Measurements from ENCODE around the gene KCNMA1. TPM values are rescaled to one million over a fixed set of nuclear protein-coding genes. Genes with fewer than 3 reads are reported as not detected.

The KCNMA1 gene
- polyA plus RNA-seq, 1 donor from 2014 or later, result 60.8 TPM

DNA sequence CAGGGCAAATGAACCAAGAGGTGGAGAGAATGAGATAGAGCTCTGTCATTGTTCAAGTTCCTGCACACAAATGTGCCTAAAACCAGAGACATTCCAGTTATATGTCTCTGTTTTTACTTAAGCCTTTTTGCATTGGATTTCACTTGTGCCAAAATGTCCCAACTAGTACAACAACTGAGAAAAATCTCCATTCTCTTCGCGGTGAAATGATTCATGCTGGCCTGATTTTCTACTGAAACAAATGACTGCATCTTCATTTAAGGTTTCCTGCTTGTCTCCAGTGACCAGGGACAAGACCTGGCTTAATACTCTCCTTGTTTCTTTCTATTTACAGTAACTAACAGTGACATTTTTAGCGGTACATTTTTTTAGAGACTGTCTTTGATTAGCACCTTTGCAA is 714.9 kb downstream of the KCNMA1 start:
- no peak overlapping the region for H3K27ac ChIP-seq (ENCODE audit: low read length)
- H4K20me1 ChIP-seq (ENCODE audit: insufficient read depth), result no peaks in the 10 kb centered on the region
- no peak overlapping the region for H3K4me3 ChIP-seq (ENCODE audit: low read length)
- no peak overlapping the region for H3K9ac ChIP-seq (ENCODE audit: low read length)
- no peaks in the 10 kb centered on the region for H3K36me3 ChIP-seq (ENCODE audit: insufficient read depth, low read length)
- no peak for TF ChIP-seq POLR2AphosphoS5 (IDR thresholded peaks at IDR 0.05)
- TF ChIP-seq SMC3 (conservative IDR thresholded peaks at IDR 0.05; ENCODE audit: poor library complexity), result no peak
- no peak for TF ChIP-seq TAF1 (IDR thresholded peaks at IDR 0.05; ENCODE audit: low read depth)
- no peak for TF ChIP-seq MXI1 (conservative IDR thresholded peaks at IDR 0.05; ENCODE audit: poor library complexity, severe bottlenecking)
- TF ChIP-seq, protein P1, sequence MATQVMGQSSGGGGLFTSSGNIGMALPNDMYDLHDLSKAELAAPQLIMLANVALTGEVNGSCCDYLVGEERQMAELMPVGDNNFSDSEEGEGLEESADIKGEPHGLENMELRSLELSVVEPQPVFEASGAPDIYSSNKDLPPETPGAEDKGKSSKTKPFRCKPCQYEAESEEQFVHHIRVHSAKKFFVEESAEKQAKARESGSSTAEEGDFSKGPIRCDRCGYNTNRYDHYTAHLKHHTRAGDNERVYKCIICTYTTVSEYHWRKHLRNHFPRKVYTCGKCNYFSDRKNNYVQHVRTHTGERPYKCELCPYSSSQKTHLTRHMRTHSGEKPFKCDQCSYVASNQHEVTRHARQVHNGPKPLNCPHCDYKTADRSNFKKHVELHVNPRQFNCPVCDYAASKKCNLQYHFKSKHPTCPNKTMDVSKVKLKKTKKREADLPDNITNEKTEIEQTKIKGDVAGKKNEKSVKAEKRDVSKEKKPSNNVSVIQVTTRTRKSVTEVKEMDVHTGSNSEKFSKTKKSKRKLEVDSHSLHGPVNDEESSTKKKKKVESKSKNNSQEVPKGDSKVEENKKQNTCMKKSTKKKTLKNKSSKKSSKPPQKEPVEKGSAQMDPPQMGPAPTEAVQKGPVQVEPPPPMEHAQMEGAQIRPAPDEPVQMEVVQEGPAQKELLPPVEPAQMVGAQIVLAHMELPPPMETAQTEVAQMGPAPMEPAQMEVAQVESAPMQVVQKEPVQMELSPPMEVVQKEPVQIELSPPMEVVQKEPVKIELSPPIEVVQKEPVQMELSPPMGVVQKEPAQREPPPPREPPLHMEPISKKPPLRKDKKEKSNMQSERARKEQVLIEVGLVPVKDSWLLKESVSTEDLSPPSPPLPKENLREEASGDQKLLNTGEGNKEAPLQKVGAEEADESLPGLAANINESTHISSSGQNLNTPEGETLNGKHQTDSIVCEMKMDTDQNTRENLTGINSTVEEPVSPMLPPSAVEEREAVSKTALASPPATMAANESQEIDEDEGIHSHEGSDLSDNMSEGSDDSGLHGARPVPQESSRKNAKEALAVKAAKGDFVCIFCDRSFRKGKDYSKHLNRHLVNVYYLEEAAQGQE (IDR thresholded peaks at IDR 0.05; ENCODE audit: borderline replicate concordance), result no peak
- no peak for TF ChIP-seq EZH2 (IDR thresholded peaks at IDR 0.05; ENCODE audit: borderline replicate concordance, insufficient read depth, low read length, poor library complexity, severe bottlenecking)
- TF ChIP-seq, protein P2, sequence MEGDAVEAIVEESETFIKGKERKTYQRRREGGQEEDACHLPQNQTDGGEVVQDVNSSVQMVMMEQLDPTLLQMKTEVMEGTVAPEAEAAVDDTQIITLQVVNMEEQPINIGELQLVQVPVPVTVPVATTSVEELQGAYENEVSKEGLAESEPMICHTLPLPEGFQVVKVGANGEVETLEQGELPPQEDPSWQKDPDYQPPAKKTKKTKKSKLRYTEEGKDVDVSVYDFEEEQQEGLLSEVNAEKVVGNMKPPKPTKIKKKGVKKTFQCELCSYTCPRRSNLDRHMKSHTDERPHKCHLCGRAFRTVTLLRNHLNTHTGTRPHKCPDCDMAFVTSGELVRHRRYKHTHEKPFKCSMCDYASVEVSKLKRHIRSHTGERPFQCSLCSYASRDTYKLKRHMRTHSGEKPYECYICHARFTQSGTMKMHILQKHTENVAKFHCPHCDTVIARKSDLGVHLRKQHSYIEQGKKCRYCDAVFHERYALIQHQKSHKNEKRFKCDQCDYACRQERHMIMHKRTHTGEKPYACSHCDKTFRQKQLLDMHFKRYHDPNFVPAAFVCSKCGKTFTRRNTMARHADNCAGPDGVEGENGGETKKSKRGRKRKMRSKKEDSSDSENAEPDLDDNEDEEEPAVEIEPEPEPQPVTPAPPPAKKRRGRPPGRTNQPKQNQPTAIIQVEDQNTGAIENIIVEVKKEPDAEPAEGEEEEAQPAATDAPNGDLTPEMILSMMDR (IDR thresholded peaks at IDR 0.05; ENCODE audit: poor library complexity, severe bottlenecking), result no peak
- TF ChIP-seq RAD21 (conservative IDR thresholded peaks at IDR 0.05), result no peak
- no peak for TF ChIP-seq EP300 (conservative IDR thresholded peaks at IDR 0.05; ENCODE audit: poor library complexity, severe bottlenecking)
- H3K79me2 ChIP-seq (replicated peaks; ENCODE audit: insufficient read depth, low read length), result no peaks in the 10 kb centered on the region
- no peak overlapping the region for H2AFZ ChIP-seq (ENCODE audit: low read depth, low read length)
- H3K9me2 ChIP-seq (ENCODE audit: insufficient read depth, low read length), result no peaks in the 10 kb centered on the region
- H3K9me3 ChIP-seq (ENCODE audit: low read length), result no peaks in the 10 kb centered on the region
- H3K4me2 ChIP-seq (ENCODE audit: low read length), result no peak overlapping the region
- no peaks in the 10 kb centered on the region for H3F3A ChIP-seq (ENCODE audit: insufficient read depth, low read length, poor library complexity, severe bottlenecking)
- H3K27me3 ChIP-seq (ENCODE audit: insufficient read depth, low read depth, low read length), result no peaks in the 10 kb centered on the region

DNA sequence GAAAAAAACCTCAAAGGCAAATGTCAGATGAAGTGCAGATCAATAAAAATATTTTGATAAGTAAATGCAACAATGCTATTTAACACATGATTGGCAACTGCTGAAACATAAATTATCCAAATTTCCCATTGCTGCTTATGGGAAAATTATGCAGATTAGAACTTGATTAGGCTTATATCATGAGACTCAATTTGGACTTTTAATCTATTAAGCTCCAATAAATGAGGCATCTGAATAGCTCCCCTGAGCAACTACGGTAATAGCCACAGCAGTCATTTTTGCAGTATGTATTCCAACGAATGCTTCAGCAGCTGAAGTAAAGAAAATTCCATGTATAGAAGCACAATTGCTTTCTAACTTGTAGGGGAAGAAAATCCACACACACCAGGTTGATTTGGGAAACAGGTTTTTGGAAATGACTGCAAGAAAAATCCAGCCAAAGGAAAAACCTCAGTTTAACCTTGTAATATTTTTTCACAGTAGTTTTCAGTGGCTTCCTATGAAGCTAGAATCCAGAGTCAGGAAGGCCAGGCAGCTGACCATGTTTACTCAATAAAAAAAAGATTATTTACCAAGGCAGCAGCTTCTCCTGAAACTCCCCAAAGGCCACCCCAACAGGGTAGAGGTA is 716.1 kb downstream of the KCNMA1 start:
- H4K20me1 ChIP-seq (ENCODE audit: insufficient read depth), result no peaks in the 10 kb centered on the region
- no peak overlapping the region for H2AFZ ChIP-seq (ENCODE audit: low read depth, low read length)
- no peaks in the 10 kb centered on the region for H3K27me3 ChIP-seq (ENCODE audit: insufficient read depth, low read depth, low read length)
- no peaks in the 10 kb centered on the region for H3K9me3 ChIP-seq (ENCODE audit: low read length)
- no peaks in the 10 kb centered on the region for H3K9me2 ChIP-seq (ENCODE audit: insufficient read depth, low read length)
- no peaks in the 10 kb centered on the region for H3K79me2 ChIP-seq (replicated peaks; ENCODE audit: insufficient read depth, low read length)
- H3K4me3 ChIP-seq (ENCODE audit: low read length), result no peak overlapping the region
- no peaks in the 10 kb centered on the region for H3F3A ChIP-seq (ENCODE audit: insufficient read depth, low read length, poor library complexity, severe bottlenecking)
- no peak overlapping the region for H3K4me2 ChIP-seq (ENCODE audit: low read length)
- TF ChIP-seq RAD21 (conservative IDR thresholded peaks at IDR 0.05) (no peak), MXI1 (conservative IDR thresholded peaks at IDR 0.05; ENCODE audit: poor library complexity, severe bottlenecking) (no peak), TAF1 (IDR thresholded peaks at IDR 0.05; ENCODE audit: low read depth) (no peak), SMC3 (conservative IDR thresholded peaks at IDR 0.05; ENCODE audit: poor library complexity) (no peak)
- TF ChIP-seq, protein P2 (IDR thresholded peaks at IDR 0.05; ENCODE audit: poor library complexity, severe bottlenecking), result no peak
- TF ChIP-seq, protein P1 (IDR thresholded peaks at IDR 0.05; ENCODE audit: borderline replicate concordance), result no peak
- H3K36me3 ChIP-seq (ENCODE audit: insufficient read depth, low read length), result no peaks in the 10 kb centered on the region
- no peak overlapping the region for H3K27ac ChIP-seq (ENCODE audit: low read length)
- no peak overlapping the region for H3K9ac ChIP-seq (ENCODE audit: low read length)

All from neural cell (in vitro differentiated cells).